NK-92 treated with Interleukin-12 subunit alpha and Interleukin-12 subunit beta, amount 100 ng/mL, for 24 hours (cell line): Measurements from ENCODE around the gene CASP12.

Experiments
- DNase-seq: peaks from one replicate; lab custom pipeline; 2025; lab: John Stamatoyannopoulos, UW

CASP12 gene

DNA sequence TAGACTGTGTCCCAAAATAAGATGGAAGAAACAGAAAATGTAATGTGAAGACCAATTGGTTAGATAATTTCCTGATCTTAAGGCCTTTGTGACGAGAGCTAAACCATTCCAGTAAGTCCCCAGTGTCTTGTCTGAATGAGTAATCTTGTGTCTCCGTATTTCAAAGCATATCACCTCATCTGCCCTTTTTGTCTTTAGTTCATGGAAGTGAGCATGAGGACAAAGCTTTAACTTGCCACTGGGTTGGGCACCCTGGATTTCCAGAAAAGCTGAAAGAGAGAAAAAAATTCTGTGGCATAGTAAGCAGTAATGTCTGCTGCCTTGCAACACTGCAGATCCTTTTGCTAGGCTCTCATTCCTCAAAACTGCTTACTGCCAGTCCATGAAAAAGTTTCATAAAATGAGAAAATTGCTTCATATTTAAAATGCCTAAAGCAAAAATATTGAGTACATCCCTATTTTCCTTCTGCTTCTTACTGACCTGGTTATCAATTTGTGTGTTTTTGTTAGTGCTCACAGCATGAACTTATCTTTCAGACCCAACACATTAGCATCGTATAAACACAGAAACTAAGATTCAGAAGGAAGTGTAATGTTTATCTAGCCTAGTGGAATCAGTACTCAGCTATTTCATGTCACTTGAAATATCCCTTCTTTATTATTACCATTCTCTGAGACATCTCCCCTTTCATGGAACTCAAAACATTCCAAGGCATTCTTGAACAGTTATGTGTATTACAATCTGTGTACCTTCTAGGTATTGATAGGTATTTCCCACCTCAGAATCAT, 5.3 kb downstream of the CASP12 start:
- DNase-seq, result no peak

DNA sequence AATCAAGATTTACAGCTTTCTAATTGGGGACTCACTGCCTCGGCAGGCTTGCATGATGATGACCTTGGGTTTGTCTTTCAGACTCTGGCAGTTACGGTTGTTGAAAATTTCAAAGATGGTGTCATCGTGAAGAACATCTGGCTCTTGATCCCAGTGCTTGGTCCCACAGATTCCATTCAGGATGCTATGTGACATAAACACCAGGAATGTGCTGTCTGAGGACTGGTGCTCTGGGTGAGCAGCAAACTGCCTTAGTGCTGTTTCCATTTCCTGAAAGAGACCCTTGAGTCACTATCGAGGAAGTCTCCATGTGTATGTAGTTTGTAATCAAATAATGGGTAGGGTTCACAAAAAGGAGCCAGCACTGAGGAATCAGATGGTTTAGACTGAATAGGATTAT, 7.1 kb downstream of the CASP12 start:
- no peak for DNase-seq

DNA sequence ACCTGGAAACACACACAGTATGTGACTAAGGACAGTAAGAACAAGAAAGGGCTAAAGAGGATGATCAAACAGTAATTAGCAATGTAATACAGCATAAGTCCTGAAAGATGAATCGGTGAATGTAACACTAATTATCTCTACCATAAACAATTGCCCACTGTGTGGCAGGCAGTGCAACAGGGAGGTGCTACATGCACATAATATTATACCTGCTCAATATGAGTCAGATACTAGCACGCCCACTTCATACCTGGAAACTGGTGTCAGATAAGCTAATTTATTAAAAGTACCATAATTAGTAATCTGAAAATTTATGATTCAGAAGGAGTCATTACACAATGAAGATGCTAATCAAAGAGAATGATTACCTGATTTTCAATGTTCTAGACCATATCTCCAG, 14.9 kb downstream of the CASP12 start:
- no peak for DNase-seq

DNA sequence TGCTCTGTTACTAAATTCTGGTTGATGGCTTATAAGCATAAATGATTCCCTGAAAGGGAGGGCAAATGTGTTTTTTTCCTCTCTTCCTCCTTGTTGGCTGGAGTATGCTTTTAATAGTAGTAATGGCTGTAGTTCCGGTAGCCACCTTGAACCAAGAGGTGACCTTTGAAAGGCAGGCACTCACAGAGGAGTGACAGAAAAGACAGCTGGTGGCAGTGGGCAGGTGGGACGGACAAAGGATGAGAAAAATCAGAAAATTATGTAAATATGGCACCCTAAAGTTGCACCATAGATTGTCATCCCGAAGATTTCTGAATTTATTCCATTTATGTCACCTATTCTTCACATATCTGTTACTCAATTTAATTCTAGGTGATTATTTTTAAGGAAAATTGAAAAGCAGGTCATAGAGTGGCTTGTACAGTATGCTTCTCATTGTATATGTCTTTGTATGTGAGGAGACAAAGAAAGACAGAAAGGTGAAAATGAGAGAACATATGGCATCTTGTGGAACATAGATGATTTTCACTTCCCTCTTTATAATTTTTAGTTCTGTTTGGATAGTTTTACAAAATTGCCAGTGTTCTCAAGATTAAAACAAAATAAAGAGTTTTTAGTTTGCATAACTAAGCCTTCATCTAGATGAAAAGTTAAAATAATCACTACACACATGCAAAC, 17.0 kb downstream of the CASP12 start:
- no peak for DNase-seq

DNA sequence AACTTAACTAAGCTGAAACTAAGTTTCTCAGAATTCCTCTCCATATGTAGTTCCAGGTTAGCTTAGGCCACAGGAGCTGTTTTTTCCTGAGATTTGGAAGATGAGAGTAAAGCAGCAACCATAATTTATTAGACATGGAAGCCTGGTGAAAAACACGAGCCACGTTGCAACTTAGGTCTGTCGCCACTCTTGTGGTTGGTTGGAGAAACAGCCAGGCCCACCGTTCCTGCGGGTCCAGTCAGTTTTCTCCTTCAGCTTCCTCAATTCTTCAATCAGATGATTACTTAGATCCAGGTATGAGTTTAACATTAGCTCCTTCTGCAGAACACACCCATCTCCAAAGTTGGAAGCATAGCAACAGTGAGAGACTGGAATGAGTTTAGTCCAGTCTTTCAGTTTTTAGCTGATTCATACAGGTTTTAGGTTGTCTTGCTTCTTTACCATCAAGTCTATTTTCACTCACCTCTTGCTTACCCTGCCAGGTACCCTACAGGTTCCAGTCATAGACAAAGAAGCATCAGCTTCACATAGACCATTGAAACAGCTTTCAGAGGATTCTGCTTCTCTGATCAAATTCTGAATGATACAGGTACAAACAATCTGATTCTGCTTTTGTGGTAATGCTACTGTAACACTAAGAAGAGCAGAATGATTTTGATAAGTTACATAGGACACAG, 18.6 kb downstream of the CASP12 start:
- DNase-seq, result no peak

DNA sequence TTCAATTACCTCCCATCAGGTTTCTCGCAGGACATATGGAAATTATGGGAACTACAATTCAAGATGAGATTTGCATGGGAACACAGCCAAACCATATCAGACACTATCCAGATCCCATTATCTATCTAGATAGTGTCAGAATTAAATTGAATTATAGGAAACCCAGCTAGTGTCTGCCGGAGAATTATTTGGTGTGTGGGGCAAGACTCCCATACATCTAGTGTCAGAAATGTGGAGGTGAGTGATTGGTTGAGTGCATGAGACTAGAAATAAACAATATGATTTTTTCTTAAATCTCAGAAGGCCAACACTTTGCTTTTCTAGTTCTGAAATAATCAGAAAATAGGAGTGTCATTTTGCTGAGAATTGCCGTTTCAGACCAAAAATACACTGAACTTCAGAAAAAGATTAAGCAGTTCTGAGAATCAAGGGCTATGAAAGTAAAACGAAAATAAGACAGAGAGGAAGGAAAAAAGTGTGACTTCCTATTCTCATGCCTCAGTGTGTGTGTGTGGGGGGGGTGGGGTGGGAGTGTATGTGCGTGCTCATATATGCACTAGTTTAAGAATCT, 21.3 kb downstream of the CASP12 start:
- no peak for DNase-seq

DNA sequence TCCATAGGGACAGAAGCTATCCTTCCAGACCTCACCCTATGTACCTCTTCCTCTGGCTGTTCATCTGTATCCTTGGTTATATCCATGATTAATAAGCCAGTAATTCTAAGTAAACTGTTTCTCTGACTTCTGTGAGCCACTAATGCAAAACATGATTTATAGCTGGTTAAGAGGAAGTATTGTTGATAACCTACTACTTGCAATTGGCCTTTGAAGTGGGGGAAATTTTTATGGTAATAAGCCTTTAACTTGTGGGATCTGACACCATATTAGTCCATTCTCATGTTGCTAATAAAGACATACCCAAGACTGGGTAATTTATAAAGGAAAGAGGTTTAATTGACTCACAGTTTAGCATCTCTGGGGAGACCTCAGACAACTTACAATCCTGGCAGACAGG, 21.9 kb downstream of the CASP12 start:
- no peak for DNase-seq

DNA sequence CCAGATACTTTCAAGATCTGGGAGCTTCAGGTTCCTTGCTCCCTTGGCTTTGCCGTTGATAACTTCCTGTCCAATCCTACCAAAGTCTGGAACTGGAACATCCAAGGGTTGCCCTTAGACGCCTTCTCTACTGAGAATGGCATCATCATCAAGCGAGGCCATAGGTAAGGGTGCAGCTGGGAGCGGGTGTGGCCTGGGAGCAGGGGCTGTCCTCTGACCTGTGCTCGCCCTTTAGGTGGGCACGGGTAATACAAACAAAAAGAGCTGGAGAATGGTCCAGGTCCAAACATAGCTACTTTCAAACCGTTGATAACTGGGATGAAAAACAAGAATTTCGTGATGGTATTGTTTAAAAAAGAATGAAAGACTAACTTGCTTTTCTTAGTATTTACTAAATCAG, 25.0 kb downstream of the CASP12 start:
- no peak for DNase-seq

DNA sequence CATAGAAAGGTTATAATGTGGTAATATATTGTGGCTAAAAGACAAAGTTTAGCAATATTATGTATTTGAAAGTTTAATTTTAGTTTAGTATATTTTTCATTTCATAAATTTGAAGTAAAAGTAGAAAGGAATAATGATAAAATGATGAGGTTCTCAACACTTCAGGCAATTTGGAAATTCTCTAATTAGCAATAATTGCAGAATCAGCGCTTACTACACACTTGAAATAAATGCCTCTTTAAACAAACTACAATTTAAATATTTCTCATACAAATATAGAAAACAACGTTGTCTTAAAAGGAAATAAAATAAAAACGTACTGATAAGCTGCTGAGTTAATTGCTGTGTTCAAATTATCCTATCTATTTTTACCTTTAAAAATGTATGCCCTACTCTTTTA, 25.9 kb downstream of the CASP12 start:
- DNase-seq, result no peak

DNA sequence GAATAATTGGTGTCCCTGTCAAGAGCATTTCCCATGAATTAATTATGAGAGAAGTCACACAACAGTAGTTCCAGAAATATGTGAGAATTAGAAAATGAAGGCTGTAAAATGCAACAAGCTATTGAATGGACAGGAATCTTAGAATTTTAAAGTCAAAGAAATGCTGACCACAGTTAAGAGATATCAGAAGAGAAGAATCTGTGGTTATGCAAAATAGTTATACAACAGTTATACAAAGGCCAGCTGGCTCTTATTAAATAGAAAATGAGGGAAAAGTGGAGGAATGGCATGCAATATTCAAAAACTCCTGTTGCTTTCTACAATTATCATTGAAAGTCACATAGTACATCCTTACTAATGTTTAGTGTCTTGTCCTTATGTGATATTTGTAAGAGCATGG, 27.4 kb downstream of the CASP12 start:
- DNase-seq, result no peak

DNA sequence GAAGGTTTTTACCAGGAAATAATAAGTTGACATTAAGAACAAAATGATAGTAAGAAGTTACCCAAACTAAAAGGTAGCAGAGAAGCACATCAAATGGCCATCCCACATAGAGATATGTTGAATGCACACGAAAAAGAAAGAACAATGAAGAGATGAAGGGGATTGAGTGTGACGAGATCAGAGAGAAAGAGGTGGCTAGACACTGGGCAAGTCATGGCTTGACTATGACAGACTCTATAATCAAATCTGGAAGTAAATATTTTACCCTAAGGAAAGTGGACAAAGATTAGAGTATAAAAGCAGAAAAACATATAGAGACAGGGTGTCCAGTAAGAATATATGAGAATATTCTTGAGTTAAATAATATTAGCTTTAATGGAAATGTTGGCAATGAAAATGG, 31.4 kb downstream of the CASP12 start:
- no peak for DNase-seq

DNA sequence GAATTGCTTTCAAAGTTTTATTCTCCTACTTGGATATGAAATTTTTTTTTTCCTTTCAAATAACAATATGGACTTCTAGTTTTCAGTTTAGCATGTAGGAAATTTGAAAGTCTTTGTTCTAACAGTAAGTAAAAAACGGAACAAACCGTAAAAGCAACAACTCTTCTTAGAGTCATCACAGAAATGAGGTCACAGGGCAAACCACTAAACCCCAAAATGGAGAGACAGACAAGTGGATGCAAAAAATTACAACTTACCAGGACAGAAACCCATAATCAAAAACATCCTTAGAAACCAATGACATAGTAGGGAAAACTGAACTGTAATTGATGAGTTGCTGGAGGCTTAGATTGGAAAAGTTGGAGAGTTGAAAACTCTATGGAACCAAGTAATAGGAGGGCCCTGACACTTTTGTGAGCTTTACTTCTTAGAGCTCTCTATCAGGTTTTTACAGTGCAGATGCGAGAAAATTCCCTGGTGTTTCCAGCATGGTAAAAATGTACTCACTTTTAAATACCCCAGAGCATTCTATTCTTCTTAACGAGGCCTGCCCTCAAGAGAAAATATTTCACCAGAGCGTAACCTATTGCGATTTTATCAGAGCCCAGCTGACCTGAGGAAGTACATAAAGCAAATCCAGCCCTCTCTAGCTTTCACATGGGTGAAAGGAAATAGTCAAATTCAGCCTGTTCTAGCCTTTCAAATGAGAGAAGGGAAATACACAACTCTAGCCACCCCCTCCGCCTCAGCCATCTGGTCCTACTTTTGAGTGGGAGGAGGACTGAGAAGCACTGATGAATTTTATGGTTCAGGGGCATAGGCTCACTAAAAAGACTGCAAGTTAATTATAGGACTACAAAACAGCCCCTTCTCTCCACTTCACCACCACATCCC, 39.1 kb downstream of the CASP12 start:
- DNase-seq, result no peak

DNA sequence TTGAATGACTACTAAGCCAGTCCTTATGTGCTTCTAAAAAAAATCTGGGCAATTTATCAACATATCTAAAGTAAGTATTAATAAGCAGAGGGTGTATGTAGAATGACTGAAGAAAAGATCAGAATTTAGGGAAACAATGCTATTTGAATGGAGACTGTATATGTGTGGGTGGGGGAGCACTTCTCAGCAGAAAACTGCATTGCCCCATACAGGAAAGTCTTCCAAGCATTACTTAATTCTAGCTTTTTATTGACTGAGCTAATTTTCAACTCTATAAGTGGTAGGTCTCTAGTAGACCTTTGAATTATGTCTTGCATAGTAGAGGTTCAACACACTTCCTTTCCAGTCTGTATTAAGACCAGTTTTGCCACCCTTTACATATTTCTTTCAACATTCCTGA, 41.7 kb downstream of the CASP12 start:
- DNase-seq, result no peak

DNA sequence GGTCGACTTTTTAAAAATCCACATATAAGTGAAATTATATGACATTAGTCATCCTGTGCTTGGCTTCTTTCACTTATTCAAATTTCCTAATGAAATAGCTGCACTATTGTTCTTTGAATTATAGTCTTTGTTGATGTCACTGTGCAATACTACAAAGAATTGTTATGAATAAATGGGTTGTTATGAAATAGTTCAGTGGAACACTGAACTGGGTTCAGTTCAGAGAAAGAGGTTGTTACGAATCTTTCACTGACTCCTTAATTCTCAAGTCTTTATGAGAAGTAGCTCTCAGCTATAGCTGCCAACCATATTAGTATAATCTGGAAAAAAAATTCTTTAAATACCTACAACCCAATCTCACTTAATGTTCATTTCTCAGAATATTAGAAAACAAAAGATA, 42.3 kb downstream of the CASP12 start:
- no peak for DNase-seq

DNA sequence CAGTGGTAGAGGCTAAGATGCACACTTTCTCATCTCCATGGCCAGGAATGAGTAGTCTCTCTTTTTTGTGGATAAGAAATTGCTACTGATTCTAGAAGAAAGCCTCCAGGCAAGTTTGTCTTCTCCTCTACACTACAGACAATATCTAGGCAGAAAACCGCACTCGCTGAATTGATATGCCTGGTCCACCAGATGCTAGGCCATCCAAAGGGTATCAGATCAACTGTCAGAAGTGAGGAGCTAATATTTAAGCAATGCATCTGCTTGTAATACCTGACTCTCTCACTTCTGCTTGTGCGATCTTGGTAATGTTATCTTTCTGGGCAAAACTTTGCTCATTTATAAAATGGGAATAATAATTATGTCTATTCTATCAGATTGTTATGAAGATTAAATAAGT, 45.0 kb downstream of the CASP12 start:
- DNase-seq, result no peak

DNA sequence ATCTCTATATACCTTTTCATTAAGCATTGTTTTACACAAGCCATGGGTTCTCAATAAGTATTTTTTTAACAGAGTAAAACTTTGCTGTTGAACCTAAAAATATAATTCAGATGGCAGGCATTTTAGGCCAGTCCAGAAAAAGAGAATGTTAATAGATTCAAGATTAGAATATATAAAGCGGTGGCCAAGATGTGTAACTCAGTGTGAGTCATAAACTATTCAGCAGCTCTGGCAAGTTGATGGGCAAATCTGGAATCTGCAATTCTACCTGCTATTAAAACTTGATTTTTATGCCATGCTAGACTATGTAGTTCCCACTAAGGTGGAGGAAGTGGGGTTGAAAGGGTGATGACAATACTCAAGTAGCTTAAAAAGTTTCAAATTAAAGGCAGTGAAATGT, 45.4 kb downstream of the CASP12 start:
- no peak for DNase-seq

DNA sequence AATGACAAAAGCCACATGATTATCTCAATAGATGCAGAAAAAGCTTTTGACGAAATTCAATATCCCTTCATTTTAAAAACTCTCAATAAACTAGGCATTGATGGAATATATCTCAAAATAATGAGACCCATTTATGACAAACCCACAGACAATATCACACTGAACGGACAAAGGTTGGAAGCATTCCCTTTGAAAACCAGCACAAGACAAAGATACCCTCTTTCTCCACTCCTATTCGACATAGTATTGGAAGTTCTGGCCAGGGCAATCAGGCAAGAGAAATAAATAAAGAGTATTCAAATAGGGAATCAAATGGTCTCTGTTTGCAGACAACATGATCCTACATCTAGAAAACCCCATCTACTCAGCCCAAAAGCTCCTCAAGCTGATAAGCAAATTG, 52.0 kb downstream of the CASP12 start:
- no peak for DNase-seq

DNA sequence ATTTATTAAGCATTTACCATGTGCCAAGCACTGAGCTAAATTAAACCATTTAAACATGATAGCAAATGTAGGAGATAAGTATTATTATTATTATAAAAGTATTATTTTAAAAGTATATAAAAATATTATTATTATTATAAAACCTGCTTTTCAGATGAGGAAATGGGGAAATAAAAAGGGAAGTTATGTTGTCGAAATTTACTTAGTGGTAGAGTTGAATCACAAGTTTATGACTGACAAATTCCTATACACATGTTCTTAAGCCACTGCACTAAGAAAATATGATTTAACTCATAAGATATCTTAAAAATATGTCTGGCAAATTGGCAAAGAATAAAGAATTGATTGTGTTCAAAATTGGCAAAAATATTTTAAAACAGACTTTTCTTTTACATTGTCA, 53.8 kb downstream of the CASP12 start:
- DNase-seq, result no peak

DNA sequence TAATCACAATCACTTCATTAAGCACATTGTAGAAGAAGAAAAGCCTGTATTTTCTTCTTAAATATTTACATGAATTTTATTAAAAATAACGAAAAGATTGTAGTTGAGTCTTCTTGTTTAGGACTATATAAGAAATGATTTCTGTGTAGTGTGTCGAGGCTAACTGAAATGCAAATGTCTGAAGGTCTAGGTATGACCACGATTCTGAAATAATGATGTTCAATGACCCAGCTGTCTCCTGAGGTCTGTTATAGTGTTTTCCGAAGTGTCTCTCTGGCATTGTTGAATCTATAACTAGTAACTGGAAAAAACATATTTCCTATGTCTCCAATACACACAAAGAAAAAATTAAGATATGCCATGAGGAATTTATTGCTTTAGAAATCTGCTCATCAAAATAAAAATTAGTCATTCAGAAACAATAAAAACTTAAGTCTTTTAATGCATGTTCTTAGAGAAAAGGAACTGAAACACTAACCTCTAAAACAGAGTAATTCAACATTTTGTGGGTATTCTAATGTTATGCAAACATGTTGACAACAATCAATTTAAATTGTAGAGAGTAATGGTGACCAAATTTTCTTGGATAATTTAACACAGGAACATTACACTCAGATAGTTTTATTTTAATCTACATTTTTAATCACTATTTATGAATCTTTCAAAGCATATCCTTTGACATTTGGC, 55.0 kb downstream of the CASP12 start:
- DNase-seq, result no peak

DNA sequence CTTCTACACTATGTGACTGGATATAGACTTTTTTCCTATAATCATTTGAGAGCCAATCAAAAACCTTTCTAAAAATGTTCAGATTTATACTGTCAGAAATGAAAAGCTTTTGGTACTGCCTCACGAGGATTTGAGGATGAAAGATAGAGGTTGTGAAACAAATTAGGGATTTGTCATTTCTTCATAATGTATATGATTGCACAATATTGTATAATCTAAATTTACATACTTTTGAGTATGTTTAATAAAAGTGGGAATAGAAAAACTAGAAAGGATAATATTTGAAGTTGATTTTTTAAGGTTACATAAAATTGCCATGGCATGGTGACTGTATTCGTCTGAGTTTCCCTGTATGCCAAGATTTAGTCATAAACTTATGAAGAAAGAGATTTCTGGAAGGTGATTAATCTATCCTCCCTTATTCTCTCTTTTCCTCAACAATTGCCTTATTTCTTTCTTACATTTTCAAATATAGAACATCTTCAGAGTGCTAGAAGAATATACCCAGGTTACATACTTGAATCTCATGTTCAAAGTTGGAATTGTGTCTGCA, 56.2 kb downstream of the CASP12 start:
- no peak for DNase-seq

DNA sequence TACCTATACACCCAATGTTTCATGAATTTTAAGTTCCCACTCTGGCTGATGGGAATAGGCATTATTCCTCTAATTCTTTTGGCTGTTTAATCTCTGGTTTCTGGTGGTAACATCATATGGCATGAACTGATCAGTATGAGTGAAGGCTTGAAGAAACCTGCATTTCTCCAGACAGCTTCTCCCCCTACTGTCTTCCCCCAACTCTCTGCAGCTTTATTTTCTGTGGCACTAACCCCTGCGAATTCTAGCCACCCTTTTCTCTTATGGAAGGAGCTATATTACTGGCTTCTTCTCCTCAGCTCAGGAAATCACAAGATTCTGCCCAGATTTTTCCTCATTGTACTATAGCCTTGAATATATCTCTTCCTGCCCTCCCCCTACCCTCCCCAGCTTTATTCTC, 57.1 kb downstream of the CASP12 start:
- no peak for DNase-seq
